Liver (tissue), 9 donors: ENCODE measurements around the gene TMEM168. TPM values are rescaled to one million over a fixed set of nuclear protein-coding genes. Genes with fewer than 3 reads are reported as not detected.

Source experiments
- DNase-seq: peaks from one replicate; pipeline ENCODE4 v3.0.0-alpha.2; 2017; ENCODE audit warnings: low spot score
- H3K27ac ChIP-seq, 2 donors: one replicate each; pipeline ENCODE4 v1.7.0; 2013; ENCODE audit warnings: inconsistent platforms in 2 of 2, low read length in 2 of 2, control low read depth in 1 of 2, low read depth in 1 of 2, mild to moderate bottlenecking in 1 of 2
- H3K27me3 ChIP-seq, 4 donors: one replicate each; pipeline versions ENCODE4 v1.6.1 to v1.7.0; 2013; ENCODE audit warnings: low read length in 3 of 4, inconsistent platforms in 1 of 4, mild to moderate bottlenecking in 1 of 4, moderate library complexity in 1 of 4; ENCODE audit not compliant: control insufficient read depth in 4 of 4, insufficient read depth in 4 of 4
- H3K36me3 ChIP-seq, 4 donors: one replicate each; pipeline versions ENCODE4 v1.6.1 to v1.7.0; 2013; ENCODE audit warnings: low read length in 3 of 4, mild to moderate bottlenecking in 3 of 4, low read depth in 1 of 4, moderate library complexity in 1 of 4; ENCODE audit not compliant: control insufficient read depth in 4 of 4, insufficient read depth in 3 of 4
- H3K4me1 ChIP-seq, 4 donors: one replicate each; pipeline versions ENCODE4 v1.6.1 to v1.7.0; 2013; ENCODE audit warnings: low read length in 3 of 4, mild to moderate bottlenecking in 3 of 4, moderate library complexity in 1 of 4; ENCODE audit not compliant: control insufficient read depth in 4 of 4, insufficient read depth in 4 of 4
- H3K4me3 ChIP-seq, 3 donors: one replicate each; pipeline versions ENCODE4 v1.6.1 to v1.7.0; 2013; ENCODE audit warnings: low read length in 3 of 3, control low read depth in 1 of 3, low read depth in 1 of 3, mild to moderate bottlenecking in 1 of 3
- H3K9ac ChIP-seq, 2 donors: one replicate each; pipeline ENCODE4 v1.7.0; 2013; ENCODE audit warnings: low read length in 2 of 2, mild to moderate bottlenecking in 2 of 2, moderate library complexity in 2 of 2, control low read depth in 1 of 2, low read depth in 1 of 2
- H3K9me3 ChIP-seq, 4 donors: one replicate each; pipeline versions ENCODE4 v1.6.1 to v1.7.0; 2013; ENCODE audit warnings: low read length in 3 of 4; ENCODE audit not compliant: control insufficient read depth in 4 of 4
- ATF3 ChIP-seq: IDR thresholded peaks from 2 replicates; pipeline ENCODE4 v1.6.1; 2016; ENCODE audit warnings: antibody characterized with exemption
- CTCF ChIP-seq: fragments of 150-350 bp; IDR thresholded peaks from 2 replicates; pipeline ENCODE4 v1.5.1; 2017; ENCODE audit warnings: improper control_type of control experiment, low read depth, low read length; ENCODE audit not compliant: missing input control
- EGR1 ChIP-seq, 2 donors: IDR thresholded peaks; 2 replicates each; pipeline ENCODE4 v1.6.1; 2016 to 2018; ENCODE audit warnings: antibody characterized with exemption in 2 of 2, low read depth in 2 of 2
- FOXA1 ChIP-seq: IDR thresholded peaks from 2 replicates; pipeline ENCODE4 v1.6.1; 2016; ENCODE audit warnings: antibody characterized with exemption
- FOXA2 ChIP-seq: IDR thresholded peaks from 2 replicates; pipeline ENCODE4 v1.6.1; 2016; ENCODE audit warnings: antibody characterized with exemption
- GABPA ChIP-seq, 2 donors: IDR thresholded peaks in 1 of 2; conservative IDR thresholded peaks in 1 of 2; 2 replicates each; pipeline ENCODE4 v1.6.1; 2016; ENCODE audit warnings: antibody characterized with exemption in 2 of 2, mild to moderate bottlenecking in 1 of 2, moderate library complexity in 1 of 2
- HNF4A ChIP-seq, 2 donors: conservative IDR thresholded peaks; 2 replicates each; pipeline ENCODE4 v1.6.1; 2016; ENCODE audit warnings: antibody characterized with exemption in 2 of 2, mild to moderate bottlenecking in 2 of 2
- HNF4G ChIP-seq: IDR thresholded peaks from 2 replicates; pipeline ENCODE4 v1.6.1; 2016; ENCODE audit warnings: antibody characterized with exemption
- JUND ChIP-seq, 2 donors: IDR thresholded peaks; 2 replicates each; pipeline ENCODE4 v1.6.1; 2016; ENCODE audit warnings: antibody characterized with exemption in 2 of 2
- MAX ChIP-seq: IDR thresholded peaks from 2 replicates; pipeline ENCODE4 v1.6.1; 2016; ENCODE audit warnings: antibody characterized with exemption
- NR2F2 ChIP-seq: IDR thresholded peaks from 2 replicates; pipeline ENCODE4 v1.6.1; 2016; ENCODE audit warnings: antibody characterized with exemption
- RAD21 ChIP-seq, 2 donors: IDR thresholded peaks; 2 replicates each; pipeline ENCODE4 v1.6.1; 2016; ENCODE audit warnings: antibody characterized with exemption in 2 of 2, mild to moderate bottlenecking in 2 of 2
- REST ChIP-seq: IDR thresholded peaks from 2 replicates; pipeline ENCODE4 v1.6.1; 2016; ENCODE audit warnings: antibody characterized with exemption, mild to moderate bottlenecking
- RXRA ChIP-seq, 2 donors: IDR thresholded peaks; 2 replicates each; pipeline ENCODE4 v1.6.1; 2017 to 2018; ENCODE audit warnings: antibody characterized with exemption in 2 of 2, mild to moderate bottlenecking in 1 of 2
- SP1 ChIP-seq: IDR thresholded peaks from 2 replicates; pipeline ENCODE4 v1.6.1; 2018; ENCODE audit warnings: antibody characterized with exemption, mild to moderate bottlenecking
- TAF1 ChIP-seq: conservative IDR thresholded peaks from 2 replicates; pipeline ENCODE4 v1.6.1; 2016; ENCODE audit warnings: antibody characterized with exemption, mild to moderate bottlenecking
- YY1 ChIP-seq: IDR thresholded peaks from 2 replicates; pipeline ENCODE4 v1.6.1; 2016; ENCODE audit warnings: antibody characterized with exemption, mild to moderate bottlenecking
- ZBTB33 ChIP-seq: IDR thresholded peaks from 2 replicates; pipeline ENCODE4 v1.6.1; 2016; ENCODE audit warnings: antibody characterized with exemption
- WGBS: extraction: QIAGEN DNeasy Blood & Tissue Kit; methylation state at CpG from one replicate; pipeline ENCODE4 v1.1.7; 2013; 5-methylcytosine and 5-hydroxymethylcytosine counted together
- polyA plus RNA-seq, 2 donors: library from polyadenylated mRNA; stranded (reverse) in 1 of 2; unstranded in 1 of 2; fragments of 200-250 nt in 1 of 2; fragments of >200 nt in 1 of 2; fragmentation: Nextera tagmentation in 1 of 2; extraction: Ambion mirVana in 1 of 2; gene quantifications; one replicate each; pipeline versions ENCODE4 v1.2.1 to v1.2.3, GENCODE V29; 2013 to 2015
- total RNA-seq, 2 donors: library from RNA; depleted of rRNA; stranded (reverse); fragments of >200 nt; gene quantifications; one replicate each; pipeline ENCODE4 v1.2.3, GENCODE V29; 2014
- donor health status: healthy.
- donor health status: healthy.
- donor health status: healthy.
- donor health status: healthy.
- donor health status: healthy.

Gene TMEM168
- total and polyA plus RNA-seq, 4 donors = 4.6 to 16.8 (median 7.7) TPM

GRCh38 chr7:112714917-112715316 is 75.3 kb downstream of the TMEM168 start:
- no peaks in the 10 kb centered on the region for H3K9me3 ChIP-seq
- no peaks in the 10 kb centered on the region for H3K36me3 ChIP-seq
- H3K27me3 ChIP-seq = peaks cover 0 to 2% (median 0%) of the 10 kb centered on the region in 4 donors
- 87% methylated on average over 2 of the region's 2 CpGs for WGBS
- DNase-seq = no peak
- no peak overlapping the region for H3K9ac ChIP-seq
- TF ChIP-seq ZBTB33 (no peak), NR2F2 (no peak), REST (no peak), TAF1 (no peak), GABPA (IDR thresholded peaks at IDR 0.05 in 1 of 2, conservative IDR thresholded peaks at IDR 0.05 in 1 of 2) (no peak), FOXA1 (no peak), HNF4G (no peak), MAX (no peak), SP1 (no peak), RAD21 (IDR thresholded peaks at IDR 0.05) (no peak), RXRA (IDR thresholded peaks at IDR 0.05) (no peak), HNF4A (conservative IDR thresholded peaks at IDR 0.05) (no peak), EGR1 (IDR thresholded peaks at IDR 0.05; ENCODE audit: low read depth in 2 of 2) (no peak), YY1 (no peak), FOXA2 (no peak), ATF3 (no peak), CTCF (no peak), JUND (IDR thresholded peaks at IDR 0.05) (no peak)
- no peaks in the 10 kb centered on the region for H3K4me1 ChIP-seq
- H3K27ac ChIP-seq = no peak overlapping the region
- H3K4me3 ChIP-seq = no peak overlapping the region
